ENCODE data around the gene NCK2. TPM values are rescaled to one million over a fixed set of nuclear protein-coding genes. Genes with fewer than 3 reads are reported as not detected.

NCK2 gene
- total and polyA plus RNA-seq, 9 of the 15 experiments (the other 6 are each of a cell fraction or from before 2014, with no cell fraction given) = 0.90 to 27.9 (median 15.9) TPM

- TF ChIP-seq UBTF (IDR thresholded peaks at IDR 0.05; ENCODE audit: borderline replicate concordance in 1 of 2, low read depth in 2 of 2, low read length in 2 of 2) = no peak
- no peak for TF ChIP-seq ARID1B (IDR thresholded peaks at IDR 0.05)
- no peak for TF ChIP-seq ZNF395 (CRISPR knock-in tag; IDR thresholded peaks at IDR 0.05)
- TF ChIP-seq ETV1 (tag; conservative IDR thresholded peaks at IDR 0.05; ENCODE audit: low read depth) = no peak
- TF ChIP-seq EHMT2 (IDR thresholded peaks at IDR 0.05) = no peak
These were observed 122.9 kb downstream of the NCK2 start (continued) for GRCh38 chr2:105867587-105867986.

- H3K4me3 ChIP-seq = no peak overlapping the region
- no peaks in the 10 kb centered on the region for H3K27me3 ChIP-seq (ENCODE audit: control insufficient read depth in 2 of 2, insufficient read depth in 2 of 2, low read length in 2 of 2)
- ATAC-seq (no peak), FAIRE-seq (no peak), DNase-seq (ENCODE audit: extremely low read depth in 1 of 4, low spot score in 3 of 4) (no peak)
- no TSS peak for BruUV-seq (replicated peaks)
- in situ Hi-C loops (cut with MboI) = no loop called here
- no peak overlapping the region for H3K27ac ChIP-seq (ENCODE audit: extremely low read depth, low read depth, low read length)
- TF ChIP-seq NFIX (CRISPR knock-in tag; IDR thresholded peaks at IDR 0.05; ENCODE audit: low read depth) = no peak
- no peak for TF ChIP-seq MEIS2 (IDR thresholded peaks at IDR 0.05; ENCODE audit: partially characterized antibody)
- TF ChIP-seq PCBP2 (IDR thresholded peaks at IDR 0.05; ENCODE audit: low read depth, low read length, poor library complexity, severe bottlenecking) = no peak
- TF ChIP-seq ZNF717 (CRISPR knock-in tag; IDR thresholded peaks at IDR 0.05) = no peak
- TF ChIP-seq DLX4 (CRISPR knock-in tag; IDR thresholded peaks at IDR 0.05) = no peak
- no peak for TF ChIP-seq ZNF184 (CRISPR knock-in tag; IDR thresholded peaks at IDR 0.05)
- TF ChIP-seq CBX3 (IDR thresholded peaks at IDR 0.05; ENCODE audit: borderline replicate concordance in 1 of 2, low read length in 2 of 2) = no peak
- no peak for TF ChIP-seq TEAD4 (IDR thresholded peaks at IDR 0.05; ENCODE audit: low read length)
- TF ChIP-seq TEAD4 (CRISPR knock-in tag; IDR thresholded peaks at IDR 0.05; ENCODE audit: borderline replicate concordance) = no peak
- peaks cover 4% of the 10 kb centered on the region for H3K9me1 ChIP-seq (ENCODE audit: control insufficient read depth, insufficient read depth, low read length)
- WGBS (ENCODE audit: insufficient coverage, low coverage, missing lambda C conversion rate) = 70% methylated on average over 6 of the region's 6 CpGs
- no peaks in the 10 kb centered on the region for H3K9me3 ChIP-seq (replicated peaks; ENCODE audit: control insufficient read depth, insufficient read depth, low read depth, low read length)
- no peak overlapping the region for H3K9ac ChIP-seq (ENCODE audit: insufficient read depth in 1 of 2, low read depth in 2 of 2, low read length in 2 of 2)
- peaks cover 8% of the 10 kb centered on the region for H4K20me1 ChIP-seq (replicated peaks; ENCODE audit: control insufficient read depth, insufficient read depth, low read length)
- no peak overlapping the region for H2AFZ ChIP-seq (ENCODE audit: low read depth, low read length)
- H3K4me2 ChIP-seq (ENCODE audit: insufficient read depth, low read length) = no peak overlapping the region
- peaks cover 8% of the 10 kb centered on the region; the same call in 2 of the 3 replicates for H3K79me2 ChIP-seq (ENCODE audit: control insufficient read depth, insufficient read depth, low read length)
- ChIA-PET POLR2A (no interaction called here), CTCF (ENCODE audit: low intra/inter-chr PET ratio) (no interaction called here)
- H3K4me1 ChIP-seq (replicated peaks in 1 of 2; ENCODE audit: control insufficient read depth in 2 of 2, insufficient read depth in 2 of 2, low read length in 2 of 2) = peaks cover 1 to 4% of the 10 kb centered on the region in 2 experiments
- intact Hi-C loops (cut with micrococcal nuclease) = no loop called here
- no peaks in the 10 kb centered on the region for H3K36me3 ChIP-seq (ENCODE audit: control insufficient read depth, insufficient read depth, low read length)
These were observed 123.3 kb downstream of the NCK2 start for GRCh38 chr2:105868060-105868459.

Data from K562 (cell line).